ENCODE measurements around the gene ASIP. TPM values are rescaled to one million over a fixed set of nuclear protein-coding genes. Genes with fewer than 3 reads are reported as not detected.

The ASIP gene
- total RNA-seq, 3 donors from 2014 or later, result not detected

- ATAC-seq (no peak), DNase-seq (no peak)
- intact Hi-C loops (cut with DNase I, micrococcal nuclease), result no loop called here
- no peaks in the 10 kb centered on the region for H3K36me3 ChIP-seq (ENCODE audit: low read depth)
- no peaks in the 10 kb centered on the region for H3K4me1 ChIP-seq (ENCODE audit: low read depth)
- no peak overlapping the region for H3K4me3 ChIP-seq
- TF ChIP-seq, protein P1, sequence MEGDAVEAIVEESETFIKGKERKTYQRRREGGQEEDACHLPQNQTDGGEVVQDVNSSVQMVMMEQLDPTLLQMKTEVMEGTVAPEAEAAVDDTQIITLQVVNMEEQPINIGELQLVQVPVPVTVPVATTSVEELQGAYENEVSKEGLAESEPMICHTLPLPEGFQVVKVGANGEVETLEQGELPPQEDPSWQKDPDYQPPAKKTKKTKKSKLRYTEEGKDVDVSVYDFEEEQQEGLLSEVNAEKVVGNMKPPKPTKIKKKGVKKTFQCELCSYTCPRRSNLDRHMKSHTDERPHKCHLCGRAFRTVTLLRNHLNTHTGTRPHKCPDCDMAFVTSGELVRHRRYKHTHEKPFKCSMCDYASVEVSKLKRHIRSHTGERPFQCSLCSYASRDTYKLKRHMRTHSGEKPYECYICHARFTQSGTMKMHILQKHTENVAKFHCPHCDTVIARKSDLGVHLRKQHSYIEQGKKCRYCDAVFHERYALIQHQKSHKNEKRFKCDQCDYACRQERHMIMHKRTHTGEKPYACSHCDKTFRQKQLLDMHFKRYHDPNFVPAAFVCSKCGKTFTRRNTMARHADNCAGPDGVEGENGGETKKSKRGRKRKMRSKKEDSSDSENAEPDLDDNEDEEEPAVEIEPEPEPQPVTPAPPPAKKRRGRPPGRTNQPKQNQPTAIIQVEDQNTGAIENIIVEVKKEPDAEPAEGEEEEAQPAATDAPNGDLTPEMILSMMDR (IDR thresholded peaks at IDR 0.05), result no peak
- H3K9me3 ChIP-seq, result no peaks in the 10 kb centered on the region
Measured at GRCh38 chr20:34209111-34209510, 32.1 kb upstream of the ASIP start.

GRCh38 chr20:34210271-34210670, 31.0 kb upstream of the ASIP start:
- ATAC-seq (no peak), DNase-seq (no peak)
- no peaks in the 10 kb centered on the region for H3K9me3 ChIP-seq
- no peak overlapping the region for H3K4me3 ChIP-seq
- intact Hi-C loops (cut with DNase I, micrococcal nuclease), result no loop called here
- no peaks in the 10 kb centered on the region for H3K4me1 ChIP-seq (ENCODE audit: low read depth)
- no peaks in the 10 kb centered on the region for H3K36me3 ChIP-seq (ENCODE audit: low read depth)
- TF ChIP-seq, protein P1 (IDR thresholded peaks at IDR 0.05), result no peak

- no peaks in the 10 kb centered on the region for H3K36me3 ChIP-seq (ENCODE audit: low read depth)
- no peak overlapping the region for H3K4me3 ChIP-seq
- no peaks in the 10 kb centered on the region for H3K4me1 ChIP-seq (ENCODE audit: low read depth)
- TF ChIP-seq, protein P1 (IDR thresholded peaks at IDR 0.05), result no peak
- H3K9me3 ChIP-seq, result no peaks in the 10 kb centered on the region
- intact Hi-C loops (cut with DNase I, micrococcal nuclease), result no loop called here
- ATAC-seq, result no peak
- DNase-seq, result no peak
Measured at GRCh38 chr20:34211591-34211990, 29.6 kb upstream of the ASIP start.

GRCh38 chr20:34213213-34213612, 28.0 kb upstream of the ASIP start:
- no peaks in the 10 kb centered on the region for H3K9me3 ChIP-seq
- no peak for DNase-seq
- ATAC-seq, result no peak
- H3K36me3 ChIP-seq (ENCODE audit: low read depth), result no peaks in the 10 kb centered on the region
- TF ChIP-seq, protein P1 (IDR thresholded peaks at IDR 0.05), result no peak
- H3K4me1 ChIP-seq (ENCODE audit: low read depth), result no peaks in the 10 kb centered on the region
- H3K4me3 ChIP-seq, result no peak overlapping the region
- intact Hi-C loops (cut with DNase I, micrococcal nuclease), result no loop called here

- TF ChIP-seq, protein P1 (IDR thresholded peaks at IDR 0.05), result no peak
- intact Hi-C loops (cut with DNase I, micrococcal nuclease), result no loop called here
- H3K36me3 ChIP-seq (ENCODE audit: low read depth), result no peaks in the 10 kb centered on the region
Measured at GRCh38 chr20:34215711-34216381, 25.4 kb upstream of the ASIP start.

DNA sequence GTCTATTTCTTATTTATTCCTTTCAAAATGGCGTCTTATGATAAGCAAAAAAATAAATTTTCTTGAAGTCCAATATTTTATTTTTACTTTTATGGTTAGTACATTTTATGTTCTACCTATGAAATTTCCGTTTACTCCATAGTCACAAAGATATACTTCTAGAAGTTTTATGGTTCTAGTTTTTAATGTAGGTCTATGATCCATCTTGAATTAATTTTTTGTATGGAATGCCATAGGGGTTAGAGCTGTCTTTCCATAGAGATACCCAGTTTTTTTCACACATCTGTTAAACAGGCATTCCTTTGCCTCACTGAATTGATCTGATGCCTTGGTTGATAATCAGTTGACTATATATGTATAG, 24.9 kb upstream of the ASIP start:
- ATAC-seq (no peak), DNase-seq (no peak)
- Histone ChIP-seq H3K9me3 (no peaks in the 10 kb centered on the region), H3K4me1 (ENCODE audit: low read depth) (no peaks in the 10 kb centered on the region), H3K36me3 (ENCODE audit: low read depth) (no peaks in the 10 kb centered on the region), H3K4me3 (no peak overlapping the region)
- intact Hi-C loops (cut with DNase I, micrococcal nuclease), result no loop called here
- TF ChIP-seq, protein P1 (IDR thresholded peaks at IDR 0.05), result no peak

More at GRCh38 chr20:34215711-34216381, 25.4 kb upstream of the ASIP start:
- Histone ChIP-seq H3K4me3 (no peak overlapping the region), H3K9me3 (no peaks in the 10 kb centered on the region), H3K4me1 (ENCODE audit: low read depth) (no peaks in the 10 kb centered on the region)
- DNase-seq, result peak; percentile 73 to 82 (median 78)
- peak; percentile 96 for ATAC-seq

Data from mucosa of descending colon (tissue), 3 donors.